Erythroblast (primary cell): ENCODE measurements around the gene ASXL1.

Experiments used
- GATA1 ChIP-seq: IDR thresholded peaks from 2 replicates; pipeline ENCODE4 v1.6.1; 2011; ENCODE audit warnings: low read depth, mild to moderate bottlenecking, control low read depth, low read length, moderate library complexity
- POLR2A ChIP-seq: IDR thresholded peaks from 2 replicates; pipeline ENCODE4 v1.6.1; 2011; ENCODE audit warnings: mild to moderate bottlenecking, low read length

GRCh38 chr20:32330555-32330897 is 27.6 kb upstream of the ASXL1 start:
- no peak for TF ChIP-seq POLR2A
- no peak for TF ChIP-seq GATA1
